ENCODE results near the gene NFKBIZ. TPM values are rescaled to one million over a fixed set of nuclear protein-coding genes. Genes with fewer than 3 reads are reported as not detected.
A peak's percentile ranks its signal among the peaks of the same experiment; 100 is the strongest.

Gene NFKBIZ
- total and polyA plus RNA-seq, 9 of the 15 experiments (the other 6 are each of a cell fraction or from before 2014, with no cell fraction given), result 1.2 to 13.7 (median 5.7) TPM

- WGBS (ENCODE audit: insufficient coverage, low coverage, missing lambda C conversion rate), result 50% methylated on average over 5 of the region's 5 CpGs
- no peaks in the 10 kb centered on the region for H3K9me3 ChIP-seq (replicated peaks; ENCODE audit: control insufficient read depth, insufficient read depth, low read depth, low read length)
- no TSS peak for BruUV-seq (replicated peaks)
- CTCF ChIA-PET (ENCODE audit: low intra/inter-chr PET ratio), result no interaction called here
- no peak overlapping the region for H3K27ac ChIP-seq (ENCODE audit: extremely low read depth, low read depth, low read length)
- POLR2A ChIA-PET, result no interaction called here
- H4K20me1 ChIP-seq (replicated peaks; ENCODE audit: control insufficient read depth, insufficient read depth, low read length), result no peaks in the 10 kb centered on the region
- peak; percentile 8 to 44 (median 38) for DNase-seq (ENCODE audit: extremely low read depth in 1 of 4, low spot score in 3 of 4)
- no peak overlapping the region for H3K4me2 ChIP-seq (ENCODE audit: insufficient read depth, low read length)
- H3K9ac ChIP-seq (ENCODE audit: insufficient read depth in 1 of 2, low read depth in 2 of 2, low read length in 2 of 2), result no peak overlapping the region
- H3K9me1 ChIP-seq (ENCODE audit: control insufficient read depth, insufficient read depth, low read length), result no peaks in the 10 kb centered on the region
- H3K27me3 ChIP-seq (ENCODE audit: control insufficient read depth in 2 of 2, insufficient read depth in 2 of 2, low read length in 2 of 2), result no peaks in the 10 kb centered on the region
- peak; percentile 48; the same call in 1 of the 3 replicates for ATAC-seq
- H2AFZ ChIP-seq (ENCODE audit: low read depth, low read length), result no peak overlapping the region
- no peak for TF ChIP-seq GTF3C2 (IDR thresholded peaks at IDR 0.05; ENCODE audit: borderline replicate concordance, extremely low read depth, insufficient read length)
- TF ChIP-seq CEBPB (tag; IDR thresholded peaks at IDR 0.05), result peak; percentile 46
- H3K79me2 ChIP-seq (ENCODE audit: control insufficient read depth, insufficient read depth, low read length), result no peaks in the 10 kb centered on the region
- intact Hi-C loops (cut with micrococcal nuclease), result no loop called here
- no peak for FAIRE-seq
- no peak overlapping the region for H3K4me3 ChIP-seq
- H3K36me3 ChIP-seq (ENCODE audit: control insufficient read depth, insufficient read depth, low read length), result peaks cover 4% of the 10 kb centered on the region; the same call in 1 of the 3 replicates
- H3K4me1 ChIP-seq (replicated peaks in 1 of 2; ENCODE audit: control insufficient read depth in 2 of 2, insufficient read depth in 2 of 2, low read length in 2 of 2), result peaks cover 0 to 8% of the 10 kb centered on the region in 2 experiments; a peak in 3 of 5 replicates
- in situ Hi-C loops (cut with MboI), result no loop called here
Observed at GRCh38 chr3:101865751-101866509, 16.6 kb downstream of the NFKBIZ start.
